K562 (cell line): Measurements from ENCODE around the gene SFXN2. TPM values are rescaled to one million over a fixed set of nuclear protein-coding genes. Genes with fewer than 3 reads are reported as not detected.
A peak's percentile ranks its signal among the peaks of the same experiment; 100 is the strongest.

Experiments
- ATAC-seq: fragments of 200-7000 bp; cut with Tn5 transposase; 3 replicates; pipeline ENCODE4 v1.9.1; 2020; ENCODE audit warnings: moderate library complexity
- BruUV-seq: library from RNA; stranded (reverse); fragments of 400-500 nt; replicated peaks from 2 replicates; lab custom pipeline; 2021; lab: Mats Ljungman, UMichigan
- CTCF ChIA-PET: fragments of 300-600 bp; formaldehyde crosslinking; extraction: SDS; loops from one replicate; lab custom pipeline; 2021; ENCODE audit warnings: low intra/inter-chr PET ratio; lab: Yijun Ruan, JAX
- POLR2A ChIA-PET: fragments of 300-600, 350-650 bp; sonication (Branson Sonifier 250); formaldehyde crosslinking; extraction: SDS; loops from one replicate; lab custom pipeline; 2021; ENCODE audit warnings: antibody characterized with exemption, inconsistent platforms; lab: Yijun Ruan, JAX
- DNase-seq, 4 experiments: peaks; one replicate each; pipeline versions ENCODE4 v3.0.0 to v3.0.0-alpha.2; 2011 to 2018; ENCODE audit warnings: low spot score in 3 of 4, mixed read lengths in 3 of 4; ENCODE audit errors: extremely low read depth in 1 of 4
- FAIRE-seq: peaks from 2 replicates; lab custom pipeline; 2011; peaks lifted over from hg19 to GRCh38; lab: Jason Lieb, UNC
- H2AFZ ChIP-seq: 2 replicates; pipeline ENCODE4 v1.6.0; 2011; ENCODE audit warnings: low read depth, low read length, control low read depth, inconsistent platforms
- H3K27ac ChIP-seq: fragments of 200-600 bp; 3 replicates; pipeline ENCODE4 v1.8.0; 2011; ENCODE audit warnings: low read depth, mild to moderate bottlenecking, control low read depth, inconsistent platforms, low read length, moderate library complexity, mixed read lengths; ENCODE audit errors: extremely low read depth
- H3K27me3 ChIP-seq, 2 experiments: fragments of 300-600 bp in 1 of 2; 2 replicates in 1 of 2; 3 replicates in 1 of 2; pipeline versions ENCODE4 v1.6.0 to v1.8.0; 2011; ENCODE audit warnings: inconsistent platforms in 2 of 2, low read length in 2 of 2, mild to moderate bottlenecking in 1 of 2, mixed read lengths in 1 of 2, moderate library complexity in 1 of 2; ENCODE audit not compliant: control insufficient read depth in 2 of 2, insufficient read depth in 2 of 2
- H3K36me3 ChIP-seq: fragments of 300-600 bp; 3 replicates; pipeline ENCODE4 v1.8.0; 2011; ENCODE audit warnings: mild to moderate bottlenecking, low read length, inconsistent platforms; ENCODE audit not compliant: control insufficient read depth, insufficient read depth
- H3K4me1 ChIP-seq, 2 experiments: fragments of 200-600 bp in 1 of 2; replicated peaks in 1 of 2; 2 replicates in 1 of 2; 3 replicates in 1 of 2; pipeline versions ENCODE4 v1.5.1 to v1.8.0; 2011; ENCODE audit warnings: inconsistent platforms in 2 of 2, low read length in 2 of 2, mild to moderate bottlenecking in 1 of 2, mixed read lengths in 1 of 2, moderate library complexity in 1 of 2; ENCODE audit not compliant: control insufficient read depth in 2 of 2, insufficient read depth in 2 of 2
- H3K4me2 ChIP-seq: 2 replicates; pipeline ENCODE4 v1.6.1; 2011; ENCODE audit warnings: low read length, control low read depth, inconsistent platforms, mixed read lengths; ENCODE audit not compliant: insufficient read depth
- H3K4me3 ChIP-seq: fragments of 200-600 bp; sonication (generic), shearing (Covaris generic); 2 replicates; pipeline ENCODE4 v1.5.1; 2016; ENCODE audit warnings: control low read depth, inconsistent platforms
- H3K79me2 ChIP-seq: fragments of 200-600 bp; 3 replicates; pipeline ENCODE4 v1.8.0; 2011; ENCODE audit warnings: low read length, inconsistent platforms; ENCODE audit not compliant: control insufficient read depth, insufficient read depth
- H3K9ac ChIP-seq, 2 experiments: 2 replicates each; pipeline versions ENCODE4 v1.6.0 to v1.6.1; 2011; ENCODE audit warnings: low read depth in 2 of 2, low read length in 2 of 2, control low read depth in 1 of 2, inconsistent platforms in 1 of 2, mild to moderate bottlenecking in 1 of 2, mixed read lengths in 1 of 2; ENCODE audit not compliant: insufficient read depth in 1 of 2
- H3K9me1 ChIP-seq: one replicate; pipeline ENCODE4 v1.6.0; 2011; ENCODE audit warnings: inconsistent platforms, mild to moderate bottlenecking, low read length, moderate library complexity; ENCODE audit not compliant: control insufficient read depth, insufficient read depth
- H3K9me3 ChIP-seq: replicated peaks from 2 replicates; pipeline ENCODE4 v1.5.1; 2011; ENCODE audit warnings: low read depth, low read length, inconsistent platforms; ENCODE audit not compliant: control insufficient read depth, insufficient read depth
- H4K20me1 ChIP-seq: replicated peaks from 2 replicates; pipeline ENCODE4 v1.6.1; 2011; ENCODE audit warnings: low read length, inconsistent platforms, mixed read lengths; ENCODE audit not compliant: control insufficient read depth, insufficient read depth
- ARID3B ChIP-seq: fragments of 250-450 bp; sonication (Bioruptor Pico); IDR thresholded peaks from 2 replicates; pipeline ENCODE4 v1.4.0; 2020; ENCODE audit warnings: borderline replicate concordance
- CHD1 ChIP-seq: fragments of 200-600 bp; sonication (generic); IDR thresholded peaks from one replicate; pipeline ENCODE4 v1.6.1; 2012; ENCODE audit warnings: mild to moderate bottlenecking, moderate library complexity, low read length, inconsistent platforms
- SPI1 ChIP-seq: IDR thresholded peaks from 2 replicates; pipeline ENCODE4 v1.6.1; 2011; ENCODE audit warnings: low read depth, low read length, control low read depth, borderline replicate concordance
- TFAP4 ChIP-seq: sonication (generic); formaldehyde crosslinking; IDR thresholded peaks from 2 replicates; pipeline ENCODE4 v1.8.0; 2022; ENCODE audit warnings: missing genetic modification reagents, mild to moderate bottlenecking, moderate library complexity, borderline replicate concordance
- TRIM25 ChIP-seq: fragments of 450-650 bp; IDR thresholded peaks from 2 replicates; pipeline ENCODE4 v1.7.0; 2016; ENCODE audit warnings: borderline replicate concordance
- ZFP30 ChIP-seq: fragments of 250-450 bp; sonication (Bioruptor Pico); IDR thresholded peaks from 2 replicates; pipeline ENCODE4 v1.8.0; 2022; ENCODE audit warnings: moderate library complexity, mild to moderate bottlenecking, inconsistent platforms, borderline replicate concordance
- WGBS: fragments of 100-300 bp; shearing (Covaris generic); methylation state at CpG from one replicate; pipeline ENCODE4 v1.1.6; 2016; ENCODE audit warnings: low coverage, mixed read lengths; ENCODE audit not compliant: insufficient coverage; ENCODE audit errors: missing lambda C conversion rate; 5-methylcytosine and 5-hydroxymethylcytosine counted together
- in situ Hi-C: fragments of 300-500 bp; cut with MboI; formaldehyde crosslinking; loops from 4 replicates; pipeline ENCODE4 v1.15.0; 2018; ENCODE audit warnings: inconsistent platforms, mixed read lengths
- intact Hi-C: fragments of 100-400 bp; cut with micrococcal nuclease; formaldehyde crosslinking; loops from 2 replicates; pipeline ENCODE4 v1.14.2; 2022
- polyA plus RNA-seq, 8 experiments: library from polyadenylated mRNA; depleted of rRNA in 4 of 8; stranded (reverse) in 5 of 8; unstranded in 3 of 8; fragments of >200 nt; fragmentation: Nextera tagmentation in 2 of 8; fragmentation: Illumina TruSeq in 1 of 8; extraction: Ambion mirVana in 2 of 8; extraction: Trizol in 1 of 8; gene quantifications; 2 replicates each; pipeline versions ENCODE4 v1.2.1 to v1.2.3, GENCODE V29; 2011 to 2014; ENCODE audit warnings: inconsistent platforms in 1 of 8, missing spikeins in 1 of 8
- total RNA-seq, 7 experiments: library from RNA; depleted of rRNA in 6 of 7; stranded (reverse); fragments of >200 nt in 6 of 7; fragmentation: Illumina TruSeq in 2 of 7; extraction: Trizol in 2 of 7; gene quantifications; 2 replicates each; pipeline versions ENCODE4 v1.2.1 to v1.2.3, GENCODE V29; 2011 to 2021; ENCODE audit warnings: low replicate concordance in 1 of 7

The SFXN2 gene
- total and polyA plus RNA-seq, 9 of the 15 experiments (the other 6 are each of a cell fraction or from before 2014, with no cell fraction given) = 7.3 to 23.8 (median 15.7) TPM

DNA sequence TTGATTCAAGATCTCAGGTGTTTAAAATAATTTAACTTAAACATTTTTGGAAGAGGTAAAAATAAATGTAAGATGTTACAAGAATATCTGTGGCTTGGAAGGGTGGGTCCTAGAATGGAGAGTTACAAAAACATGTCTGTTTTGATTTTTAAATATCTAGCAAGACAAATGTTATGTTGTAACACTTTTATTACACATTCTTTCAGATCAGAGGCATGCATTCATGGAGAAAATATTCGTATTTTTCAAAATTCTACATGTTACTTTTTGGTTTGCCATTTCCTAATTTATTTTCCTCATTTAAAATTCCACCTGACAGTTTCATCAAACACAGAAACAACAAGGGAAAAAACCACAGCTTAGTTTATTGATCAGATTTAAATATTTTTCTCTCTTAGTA, 39.3 kb downstream of the SFXN2 start (continued):
- no peak for TF ChIP-seq TRIM25
- no peak for TF ChIP-seq TFAP4 (CRISPR knock-in tag)
- TF ChIP-seq CHD1 = no peak
- TF ChIP-seq, all 486 proteins: peak for 0

DNA sequence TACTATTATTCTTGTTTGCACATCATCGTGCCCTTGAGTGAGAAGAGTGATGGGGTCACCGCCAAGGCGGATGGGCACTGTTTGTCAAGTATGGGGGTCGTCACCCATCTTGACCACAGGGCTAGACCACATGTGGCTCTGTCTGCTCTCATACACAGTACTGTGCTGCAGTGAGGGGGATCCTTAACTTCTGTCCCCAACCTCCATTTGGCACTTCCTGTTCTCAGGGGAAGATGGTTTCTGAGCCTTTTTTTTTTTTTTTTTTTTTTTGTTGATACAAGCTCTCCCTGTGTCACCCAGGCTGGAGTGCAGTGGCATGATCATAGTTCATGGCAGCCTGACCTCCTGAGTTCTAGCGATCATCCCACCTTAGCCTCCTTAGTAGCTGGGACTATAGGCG, 42.9 kb downstream of the SFXN2 start:
- H3K4me2 ChIP-seq = no peak overlapping the region
- CTCF ChIA-PET = no interaction called here
- intact Hi-C loops = no loop called here
- no peak overlapping the region for H3K4me3 ChIP-seq
- DNase-seq (no peak), FAIRE-seq (no peak), ATAC-seq (no peak)
- no peaks in the 10 kb centered on the region for H3K9me1 ChIP-seq
- no peaks in the 10 kb centered on the region for H3K27me3 ChIP-seq
- no peaks in the 10 kb centered on the region; the same call in 2 of the 3 replicates for H3K36me3 ChIP-seq
- no TSS peak for BruUV-seq
- H2AFZ ChIP-seq = no peak overlapping the region
- 0 out of 2 replicates have a peak, but pooled peaks cover 1% of the 10 kb centered on the region for H3K9me3 ChIP-seq
- H4K20me1 ChIP-seq = no peaks in the 10 kb centered on the region
- peaks cover 36% of the 10 kb centered on the region for H3K79me2 ChIP-seq
- TF ChIP-seq SPI1 (peak; percentile 57; the same call in 1 of the 2 replicates), ZFP30 (CRISPR knock-in tag) (no peak), ARID3B (CRISPR knock-in tag) (no peak)
- POLR2A ChIA-PET = no interaction called here
- WGBS = 91% methylated on average over 5 of the region's 6 CpGs
- H3K4me1 ChIP-seq = peaks cover 0 to 8% of the 10 kb centered on the region in 2 experiments; a peak in 3 of 5 replicates
- H3K9ac ChIP-seq = no peak overlapping the region
- no peak overlapping the region for H3K27ac ChIP-seq
- in situ Hi-C loops = no loop called here
